HepG2 (cell line): ENCODE measurements around the gene PPP1R12A. TPM values are rescaled to one million over a fixed set of nuclear protein-coding genes. Genes with fewer than 3 reads are reported as not detected.

Experiments
- ARID5B ChIP-seq: IDR thresholded peaks from 2 replicates; pipeline ENCODE4 v1.4.0; 2020; ENCODE audit warnings: mild to moderate bottlenecking, missing genetic modification reagents
- FOXJ3 ChIP-seq: sonication (generic); formaldehyde crosslinking; IDR thresholded peaks from 2 replicates; pipeline ENCODE4 v1.4.0; 2020; ENCODE audit warnings: missing genetic modification reagents, mild to moderate bottlenecking, borderline replicate concordance
- HOMEZ ChIP-seq: IDR thresholded peaks from 2 replicates; pipeline ENCODE4 v1.6.1; 2016; ENCODE audit warnings: low read depth
- NR0B2 ChIP-seq: sonication (generic); formaldehyde crosslinking; IDR thresholded peaks from 2 replicates; pipeline ENCODE4 v1.4.0; 2020; ENCODE audit warnings: mild to moderate bottlenecking, missing genetic modification reagents
- PREB ChIP-seq: sonication (generic); formaldehyde crosslinking; IDR thresholded peaks from 2 replicates; pipeline ENCODE4 v1.4.0; 2020; ENCODE audit warnings: missing genetic modification reagents
- RFXANK ChIP-seq: IDR thresholded peaks from 2 replicates; pipeline ENCODE4 v1.6.1; 2016
- SNRNP70 ChIP-seq: fragments of 200-400 bp; formaldehyde crosslinking; IDR thresholded peaks from 2 replicates; pipeline ENCODE4 v1.6.1; 2017; ENCODE audit warnings: mild to moderate bottlenecking, low read depth, low read length, moderate library complexity
- TCF7L2 ChIP-seq: IDR thresholded peaks from 2 replicates; pipeline ENCODE4 v1.6.1; 2011; ENCODE audit warnings: mild to moderate bottlenecking, low read depth, low read length, moderate library complexity
- ZNF18 ChIP-seq: sonication (generic); formaldehyde crosslinking; IDR thresholded peaks from 2 replicates; pipeline ENCODE4 v1.8.0; 2022; ENCODE audit warnings: mild to moderate bottlenecking, missing genetic modification reagents; ENCODE audit not compliant: insufficient replicate concordance
- ZNF441 ChIP-seq: sonication (generic); formaldehyde crosslinking; IDR thresholded peaks from 2 replicates; pipeline ENCODE4 v1.7.0; 2021; ENCODE audit warnings: missing genetic modification reagents, borderline replicate concordance
- ZNF468 ChIP-seq: sonication (generic); formaldehyde crosslinking; IDR thresholded peaks from 2 replicates; pipeline ENCODE4 v1.8.0; 2022; ENCODE audit warnings: mild to moderate bottlenecking, moderate library complexity, missing genetic modification reagents
- ZNF609 ChIP-seq: sonication (generic); formaldehyde crosslinking; IDR thresholded peaks from 2 replicates; pipeline ENCODE4 v1.4.0; 2020; ENCODE audit warnings: mild to moderate bottlenecking, missing genetic modification reagents, borderline replicate concordance
- ZNF776 ChIP-seq: sonication (generic); formaldehyde crosslinking; IDR thresholded peaks from 2 replicates; pipeline ENCODE4 v1.4.0; 2020; ENCODE audit warnings: mild to moderate bottlenecking, missing genetic modification reagents
- ZSCAN21 ChIP-seq: sonication (generic); formaldehyde crosslinking; IDR thresholded peaks from 2 replicates; pipeline ENCODE4 v1.8.0; 2022; ENCODE audit warnings: mild to moderate bottlenecking, missing genetic modification reagents, moderate library complexity, borderline replicate concordance
- polyA plus RNA-seq, 8 experiments: library from polyadenylated mRNA; depleted of rRNA in 3 of 8; stranded (reverse) in 7 of 8; unstranded in 1 of 8; fragments of >200 nt; fragmentation: Illumina TruSeq in 4 of 8; extraction: Trizol in 4 of 8; gene quantifications; 2 replicates each; pipeline versions ENCODE4 v1.2.1 to v1.2.3, GENCODE V29; 2011 to 2016; ENCODE audit warnings: low read depth in 4 of 8, missing spikeins in 1 of 8, mixed read lengths in 1 of 8; ENCODE audit not compliant: insufficient read depth in 1 of 8
- total RNA-seq, 5 experiments: library from RNA; depleted of rRNA; stranded (reverse); fragments of >200 nt; fragmentation: Illumina TruSeq; extraction: Trizol; gene quantifications; 2 replicates each; pipeline ENCODE4 v1.2.3, GENCODE V29; 2016; ENCODE audit warnings: low read depth in 1 of 5

The PPP1R12A gene
- total and polyA plus RNA-seq, 2 of the 13 experiments (the other 11 are each of a cell fraction or from before 2014, with no cell fraction given), result 23.8 to 50.0 TPM

- TF ChIP-seq ARID5B (CRISPR knock-in tag) (peak; percentile 66; the same call in 1 of the 2 replicates), ZSCAN21 (CRISPR knock-in tag) (no peak), PREB (CRISPR knock-in tag) (no peak), ZNF776 (no peak), ZNF441 (no peak), ZNF18 (no peak), HOMEZ (CRISPR knock-in tag) (peak; percentile 73; the same call in 1 of the 2 replicates), SNRNP70 (no peak), ZNF609 (CRISPR knock-in tag) (no peak), ZNF468 (CRISPR knock-in tag) (no peak), FOXJ3 (no peak), NR0B2 (CRISPR knock-in tag) (no peak), RFXANK (CRISPR knock-in tag) (no peak), TCF7L2 (no peak)
These were observed 108.4 kb downstream of the PPP1R12A start (continued) for GRCh38 chr12:79826267-79827128.
